Adrenal gland (tissue), 12 donors: Measurements from ENCODE around the gene COQ9. TPM values are rescaled to one million over a fixed set of nuclear protein-coding genes. Genes with fewer than 3 reads are reported as not detected.
A peak's percentile ranks its signal among the peaks of the same experiment; 100 is the strongest.

Experiments
- DNase-seq, 7 donors: peaks; one replicate each; pipeline ENCODE4 v3.0.0-alpha.2; 2019 to 2020
- H3K27ac ChIP-seq, 5 donors: fragments of 200-600 bp; sonication (generic) in 4 of 5; 1 replicate in 3 of 5; 2 replicates in 2 of 5; pipeline versions ENCODE4 v1.5.1 to v1.8.0; 2016 to 2020; ENCODE audit warnings: mild to moderate bottlenecking in 1 of 5
- H3K27me3 ChIP-seq: fragments of 200-600 bp; 2 replicates; pipeline ENCODE4 v1.8.0; 2021
- H3K36me3 ChIP-seq, 2 donors: fragments of 200-600 bp; replicated peaks in 1 of 2; 1 replicate in 1 of 2; 2 replicates in 1 of 2; pipeline versions ENCODE4 v1.5.1 to v1.8.0; 2018 to 2022
- H3K4me1 ChIP-seq, 2 donors: fragments of 200-600 bp; replicated peaks in 1 of 2; 1 replicate in 1 of 2; 2 replicates in 1 of 2; pipeline versions ENCODE4 v1.5.1 to v1.8.0; 2018 to 2021
- H3K4me3 ChIP-seq, 4 donors: fragments of 200-600 bp; sonication (generic) in 3 of 4; one replicate each; pipeline ENCODE4 v1.5.1; 2016 to 2018
- H3K9me3 ChIP-seq, 3 donors: fragments of 200-600 bp; sonication (generic) in 1 of 3; replicated peaks in 1 of 3; 1 replicate in 2 of 3; 2 replicates in 1 of 3; pipeline versions ENCODE4 v1.5.1 to v1.8.0; 2016 to 2021
- POLR2A ChIP-seq, 2 donors: fragments of 450-650 bp; IDR thresholded peaks; one replicate each; pipeline ENCODE4 v1.6.1; 2017; ENCODE audit warnings: antibody characterized with exemption in 2 of 2, mild to moderate bottlenecking in 2 of 2, moderate library complexity in 1 of 2
- WGBS, 4 donors: extraction: QIAGEN DNeasy Blood & Tissue Kit in 2 of 4; methylation state at CpG; one replicate each; pipeline versions ENCODE4 v1.1.5 to v1.1.7; 2013 to 2017; 5-methylcytosine and 5-hydroxymethylcytosine counted together
- intact Hi-C, 2 donors: fragments of 100-400 bp; cut with DNase I; formaldehyde crosslinking; loops; one replicate each; pipeline versions ENCODE4 v1.14.1 to v1.15.0; 2022 to 2023
- polyA plus RNA-seq, 3 donors: library from polyadenylated mRNA; stranded (reverse); fragments of 200-250 nt in 2 of 3; fragments of 350-450 nt in 1 of 3; fragmentation: Illumina TruSeq in 1 of 3; extraction: RNeasy Lipid Tissue Mini Kit (QIAGEN cat#74804) in 1 of 3; gene quantifications; one replicate each; pipeline ENCODE4 v1.2.3, GENCODE V29; 2013 to 2014
- total RNA-seq, 9 donors: library from RNA; depleted of rRNA in 4 of 9; stranded (reverse); fragments of >200 nt in 4 of 9; fragments of 120-200 nt in 1 of 9; fragmentation: NEBNext Ultra II Directional in 1 of 9; extraction: Animal tissue kit (Norgen Biotek cat#: 25700) in 1 of 9; gene quantifications; one replicate each; pipeline versions ENCODE4 v1.1.0 to v1.2.4, GENCODE V29; 2013 to 2023
- TF ChIP-seq, protein P1 (sequence below), 6 experiments: fragments of 450-650 bp in 4 of 6; fragments of 200-600 bp in 2 of 6; sonication (generic) in 1 of 6; IDR thresholded peaks; 1 replicate in 5 of 6; 2 replicates in 1 of 6; pipeline versions ENCODE4 v1.5.1 to v1.8.0; 2016 to 2021; ENCODE audit warnings: antibody characterized with exemption in 6 of 6, mild to moderate bottlenecking in 2 of 6, moderate library complexity in 1 of 6
- donor health status: healthy with polysubstance abuse.
- donor health status: Bipolar disorder and iron deficiency.
- donor health status: DM: yes; HTN: yes; CAD: no.
- donor health status: DM: no; HTN: no; CAD: no.
- donor health status: DM: no; HTN: no; CAD: no.
- donor health status: DM: yes; HTN: yes; CAD: no.

The COQ9 gene
- total and polyA plus RNA-seq, 12 donors = 60.9 to 277 (median 88.6) TPM

DNA sequence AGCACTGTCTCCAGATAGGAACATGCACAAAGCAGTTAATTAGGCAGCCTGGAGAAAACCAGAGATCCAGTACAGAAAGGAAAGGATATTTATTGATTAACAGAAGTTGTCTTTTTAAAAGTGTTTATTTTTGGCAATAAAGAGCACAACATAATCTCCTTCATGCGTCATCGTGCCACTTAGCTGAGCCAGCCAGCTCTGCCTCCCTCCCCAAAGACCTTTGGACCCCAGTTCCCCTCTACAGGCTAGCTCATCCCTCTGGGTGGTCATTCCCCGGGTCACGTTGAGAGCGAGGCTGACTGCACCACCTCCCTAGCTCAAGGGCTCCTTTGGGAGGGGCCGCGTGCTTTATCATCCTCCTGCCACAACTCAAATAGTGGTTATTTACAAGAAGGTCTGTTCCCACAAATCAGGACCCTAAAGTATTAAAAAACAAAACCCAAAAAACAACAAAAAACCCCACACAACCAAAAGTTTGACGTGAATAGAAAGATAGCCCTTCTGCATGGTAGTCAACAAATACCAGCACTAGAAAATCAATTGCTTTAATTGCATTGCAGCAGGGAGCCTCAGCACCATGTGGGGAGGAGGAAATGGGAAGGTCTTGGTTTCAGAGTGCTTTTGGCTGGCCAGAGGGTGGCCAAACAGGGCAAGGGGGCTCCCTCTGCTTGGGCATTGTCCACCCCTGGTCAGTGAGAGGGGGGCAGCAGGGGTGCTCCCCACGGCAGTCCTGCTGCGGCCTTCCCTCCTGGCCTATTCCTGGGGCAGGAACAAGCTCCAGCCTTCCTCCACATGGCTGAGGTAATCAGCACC lies 24.8 kb downstream of the COQ9 start:
- Histone ChIP-seq H3K4me3 (no peak overlapping the region), H3K27ac (peak overlapping the region in 2 of 5 donors; percentile 35 to 59), H3K4me1 (peaks cover 14 to 24% of the 10 kb centered on the region in 2 donors), H3K27me3 (no peaks in the 10 kb centered on the region), H3K36me3 (peaks cover 0 to 76% of the 10 kb centered on the region in 2 donors), H3K9me3 (no peaks in the 10 kb centered on the region)
- intact Hi-C loops = no loop called here
- 55 to 69% (median 65%) methylated on average over 8 to 10 of the region's 10 CpGs for whole genome bisulfite sequencing, 4 donors
- TF ChIP-seq, protein P1, sequence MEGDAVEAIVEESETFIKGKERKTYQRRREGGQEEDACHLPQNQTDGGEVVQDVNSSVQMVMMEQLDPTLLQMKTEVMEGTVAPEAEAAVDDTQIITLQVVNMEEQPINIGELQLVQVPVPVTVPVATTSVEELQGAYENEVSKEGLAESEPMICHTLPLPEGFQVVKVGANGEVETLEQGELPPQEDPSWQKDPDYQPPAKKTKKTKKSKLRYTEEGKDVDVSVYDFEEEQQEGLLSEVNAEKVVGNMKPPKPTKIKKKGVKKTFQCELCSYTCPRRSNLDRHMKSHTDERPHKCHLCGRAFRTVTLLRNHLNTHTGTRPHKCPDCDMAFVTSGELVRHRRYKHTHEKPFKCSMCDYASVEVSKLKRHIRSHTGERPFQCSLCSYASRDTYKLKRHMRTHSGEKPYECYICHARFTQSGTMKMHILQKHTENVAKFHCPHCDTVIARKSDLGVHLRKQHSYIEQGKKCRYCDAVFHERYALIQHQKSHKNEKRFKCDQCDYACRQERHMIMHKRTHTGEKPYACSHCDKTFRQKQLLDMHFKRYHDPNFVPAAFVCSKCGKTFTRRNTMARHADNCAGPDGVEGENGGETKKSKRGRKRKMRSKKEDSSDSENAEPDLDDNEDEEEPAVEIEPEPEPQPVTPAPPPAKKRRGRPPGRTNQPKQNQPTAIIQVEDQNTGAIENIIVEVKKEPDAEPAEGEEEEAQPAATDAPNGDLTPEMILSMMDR (IDR thresholded peaks at IDR 0.05) = no peak
- DNase-seq = no peak

DNA sequence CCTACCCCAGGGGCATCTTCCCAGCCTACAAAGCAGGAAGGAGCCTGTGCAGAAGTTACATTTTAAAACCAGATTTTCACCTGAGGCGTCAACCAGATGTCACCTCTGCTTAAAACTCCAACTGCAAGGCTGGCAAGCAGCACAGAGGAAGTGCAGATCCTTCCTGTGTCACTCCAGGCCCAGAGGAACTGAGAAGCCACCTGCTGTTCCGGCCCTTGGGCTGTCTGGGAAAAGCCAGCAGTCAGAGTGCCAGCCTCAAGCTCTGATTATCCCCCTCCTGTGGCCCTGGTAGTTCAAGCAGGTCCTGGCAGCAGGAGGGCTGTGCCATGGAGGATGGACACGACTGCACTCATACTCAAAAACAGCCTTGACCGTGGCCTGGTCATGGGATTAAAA lies 25.4 kb downstream of the COQ9 start:
- H3K27ac ChIP-seq = peak overlapping the region in 2 of 5 donors; percentile 35 to 59

DNA sequence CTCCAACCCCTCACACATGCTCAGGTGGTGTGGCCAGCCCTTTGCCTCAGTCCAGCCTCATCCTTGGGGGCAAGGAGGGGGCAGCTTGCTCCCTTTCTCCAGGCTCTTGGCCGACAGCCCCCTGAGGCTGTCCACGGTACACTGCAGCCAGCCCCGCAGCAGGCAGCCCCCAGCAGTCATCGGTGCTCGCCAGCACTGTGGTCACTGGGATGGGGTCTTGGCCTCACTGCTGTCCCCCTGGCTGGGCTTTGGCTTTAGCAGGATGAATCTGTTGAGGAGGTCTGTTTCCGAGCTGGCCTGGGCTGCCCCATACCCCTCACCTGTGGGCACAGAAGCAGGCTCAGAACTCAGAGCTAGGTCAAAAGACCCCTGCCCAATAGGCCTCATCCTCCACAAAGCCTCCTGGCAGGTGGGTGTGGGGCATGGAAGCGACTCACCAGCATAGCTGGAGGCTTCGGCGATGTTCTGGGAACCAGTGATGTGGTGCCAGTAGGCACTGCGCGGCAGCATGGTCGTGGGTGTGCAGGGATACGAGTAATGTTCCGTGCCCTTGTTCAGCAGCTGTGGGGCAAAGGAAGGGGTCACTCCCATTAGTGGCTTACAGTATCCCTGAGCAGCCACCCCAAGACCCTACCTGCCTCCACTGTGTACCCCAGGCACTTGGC lies 26.0 kb downstream of the COQ9 start:
- Histone ChIP-seq H3K27me3 (no peaks in the 10 kb centered on the region), H3K36me3 (peaks cover 0 to 64% of the 10 kb centered on the region in 2 donors), H3K4me1 (peaks cover 14 to 24% of the 10 kb centered on the region in 2 donors), H3K9me3 (no peaks in the 10 kb centered on the region), H3K27ac (no peak overlapping the region), H3K4me3 (no peak overlapping the region)
- WGBS, 4 donors = 81 to 96% (median 88%) methylated on average over 7 to 14 of the region's 14 CpGs
- intact Hi-C loops = no loop called here
- DNase-seq = no peak
- TF ChIP-seq, protein P1 (IDR thresholded peaks at IDR 0.05) = no peak
- no peak for TF ChIP-seq POLR2A (IDR thresholded peaks at IDR 0.05)

More for the DNA sequence above, 25.4 kb downstream of the COQ9 start:
- Histone ChIP-seq H3K36me3 (peaks cover 0 to 70% of the 10 kb centered on the region in 2 donors), H3K4me1 (peaks cover 14 to 24% of the 10 kb centered on the region in 2 donors), H3K27me3 (no peaks in the 10 kb centered on the region), H3K9me3 (no peaks in the 10 kb centered on the region), H3K4me3 (no peak overlapping the region)
- WGBS, 4 donors = 36 to 48% (median 44%) methylated on average over 4 of the region's 4 CpGs
- intact Hi-C loops = no loop called here
- TF ChIP-seq, protein P1 (IDR thresholded peaks at IDR 0.05) = no peak
- no peak for TF ChIP-seq POLR2A (IDR thresholded peaks at IDR 0.05)
- no peak for DNase-seq

DNA sequence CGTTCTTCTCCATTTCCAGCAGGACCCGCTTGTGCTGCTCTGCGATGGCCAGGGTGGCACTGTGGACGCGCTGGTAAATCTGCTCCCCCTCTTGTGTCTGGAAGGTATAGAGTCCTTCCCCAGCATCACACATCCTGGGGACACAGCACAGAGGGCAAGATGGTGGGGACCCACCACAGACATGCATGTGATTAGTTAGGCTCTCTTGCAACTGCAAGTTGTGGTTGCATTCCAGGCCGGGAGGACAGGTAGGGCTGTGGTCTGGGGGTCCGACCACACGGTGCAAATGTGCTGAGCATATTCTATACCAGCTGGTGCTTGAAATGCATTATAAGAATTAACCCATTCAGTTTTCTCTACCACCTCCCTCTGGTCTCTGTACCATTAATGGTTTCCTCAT lies 26.6 kb downstream of the COQ9 start:
- intact Hi-C loops = no loop called here

More for the DNA sequence above, 26.6 kb downstream of the COQ9 start:
- Histone ChIP-seq H3K27me3 (no peaks in the 10 kb centered on the region), H3K9me3 (no peaks in the 10 kb centered on the region), H3K4me1 (peaks cover 14 to 25% of the 10 kb centered on the region in 2 donors), H3K36me3 (peaks cover 0 to 58% of the 10 kb centered on the region in 2 donors), H3K4me3 (no peak overlapping the region), H3K27ac (no peak overlapping the region)
- no peak for DNase-seq
- no peak for TF ChIP-seq POLR2A (IDR thresholded peaks at IDR 0.05)
- TF ChIP-seq, protein P1 (IDR thresholded peaks at IDR 0.05) = no peak
- WGBS, 4 donors = 72 to 89% (median 84%) methylated on average over 5 to 8 of the region's 8 CpGs
